IPS-NIHi7 (cell line): Measurements from ENCODE around the gene CACNG7.
A peak's percentile ranks its signal among the peaks of the same experiment; 100 is the strongest.
"Not testable (repeated sequence)": the region's sequence is repeated elsewhere in the genome, so short reads cannot be mapped to it uniquely, and the experiment has no call there.

Experiments used
- DNase-seq: peaks from one replicate; pipeline ENCODE4 v3.0.0; 2012; ENCODE audit warnings: mixed read lengths; ENCODE audit errors: extremely low spot score

CACNG7 gene

GRCh38 chr19:53908935-53909415, at the start of gene CACNG7:
Gene CACNG7, plus strand, starts transcription at chr19:53909278. Its CDS starts 3,554 bp downstream, at chr19:53912832.
- DNase-seq: peak; percentile 68

- no peak for DNase-seq
These were observed 44.7 kb upstream of the CACNG7 start for GRCh38 chr19:53864308-53864836.

- no peak for DNase-seq
These were observed 43.6 kb upstream of the CACNG7 start for GRCh38 chr19:53865523-53865917.

GRCh38 chr19:53865918-53866864, 42.9 kb upstream of the CACNG7 start:
- peak; percentile 71 for DNase-seq

GRCh38 chr19:53866865-53867224, 42.2 kb upstream of the CACNG7 start:
- DNase-seq: peak; percentile 24

- peak; percentile 92 for DNase-seq
These were observed 41.6 kb upstream of the CACNG7 start, which contains the start of gene MYADM for GRCh38 chr19:53867225-53868090. Gene MYADM, plus strand, starts transcription at chr19:53867883. Its CDS starts 5,647 bp downstream, at chr19:53873530.

- DNase-seq: peak; percentile 45
These were observed 40.8 kb upstream of the CACNG7 start for GRCh38 chr19:53868091-53868891.

GRCh38 chr19:53868892-53869804, 39.9 kb upstream of the CACNG7 start:
- DNase-seq: peak; percentile 73

- DNase-seq: not testable (repeated sequence)
These were observed 39.1 kb upstream of the CACNG7 start for GRCh38 chr19:53869805-53870484.

- no peak for DNase-seq
These were observed 38.6 kb upstream of the CACNG7 start for GRCh38 chr19:53870485-53870844.

- DNase-seq: no peak
These were observed 37.6 kb upstream of the CACNG7 start for GRCh38 chr19:53871454-53871853.

GRCh38 chr19:53872762-53873161, 36.3 kb upstream of the CACNG7 start:
- no peak for DNase-seq

- no peak for DNase-seq
These were observed 35.1 kb upstream of the CACNG7 start for GRCh38 chr19:53873773-53874605.

GRCh38 chr19:53874606-53874990, 34.5 kb upstream of the CACNG7 start:
- no peak for DNase-seq

GRCh38 chr19:53875602-53876325, 33.3 kb upstream of the CACNG7 start:
- DNase-seq: no peak

GRCh38 chr19:53876651-53877224, 32.3 kb upstream of the CACNG7 start:
- no peak for DNase-seq

- DNase-seq: no peak
These were observed 31.7 kb upstream of the CACNG7 start for GRCh38 chr19:53877361-53877766.

- no peak for DNase-seq
These were observed 30.3 kb upstream of the CACNG7 start for GRCh38 chr19:53878776-53879139.
